ENCODE results near the gene FXYD3. TPM values are rescaled to one million over a fixed set of nuclear protein-coding genes. Genes with fewer than 3 reads are reported as not detected.

FXYD3 gene
- total RNA-seq, 6 experiments from 2014 or later: not detected

DNA sequence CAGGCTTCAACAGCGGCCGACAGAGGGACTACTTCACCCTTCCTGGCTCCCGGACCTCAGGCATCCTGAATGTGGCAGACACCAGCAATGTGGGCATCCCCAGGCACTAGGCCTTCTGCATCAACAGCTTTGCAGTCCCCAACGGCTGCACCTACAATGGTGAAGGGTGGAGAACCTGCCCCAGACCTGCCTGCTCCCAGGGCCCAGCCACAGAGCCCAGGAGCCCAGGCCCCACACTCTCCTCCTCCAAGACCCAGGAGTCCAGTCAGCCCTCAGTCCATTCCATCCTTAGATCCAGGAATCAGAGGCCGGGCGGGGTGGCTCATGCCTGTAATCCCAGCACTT lies 39.6 kb upstream of the FXYD3 start:
- Mint-ChIP-seq H3K4me1 (ENCODE audit: low read depth) (no peaks in the 10 kb centered on the region), H3K27me3 (ENCODE audit: insufficient read depth) (peaks cover 16% of the 10 kb centered on the region), H3K36me3 (ENCODE audit: low read depth) (no peaks in the 10 kb centered on the region), H3K4me3 (no peak overlapping the region), H3K27ac (no peak overlapping the region), H3K9me3 (no peaks in the 10 kb centered on the region)
- TF ChIP-seq, protein P1, sequence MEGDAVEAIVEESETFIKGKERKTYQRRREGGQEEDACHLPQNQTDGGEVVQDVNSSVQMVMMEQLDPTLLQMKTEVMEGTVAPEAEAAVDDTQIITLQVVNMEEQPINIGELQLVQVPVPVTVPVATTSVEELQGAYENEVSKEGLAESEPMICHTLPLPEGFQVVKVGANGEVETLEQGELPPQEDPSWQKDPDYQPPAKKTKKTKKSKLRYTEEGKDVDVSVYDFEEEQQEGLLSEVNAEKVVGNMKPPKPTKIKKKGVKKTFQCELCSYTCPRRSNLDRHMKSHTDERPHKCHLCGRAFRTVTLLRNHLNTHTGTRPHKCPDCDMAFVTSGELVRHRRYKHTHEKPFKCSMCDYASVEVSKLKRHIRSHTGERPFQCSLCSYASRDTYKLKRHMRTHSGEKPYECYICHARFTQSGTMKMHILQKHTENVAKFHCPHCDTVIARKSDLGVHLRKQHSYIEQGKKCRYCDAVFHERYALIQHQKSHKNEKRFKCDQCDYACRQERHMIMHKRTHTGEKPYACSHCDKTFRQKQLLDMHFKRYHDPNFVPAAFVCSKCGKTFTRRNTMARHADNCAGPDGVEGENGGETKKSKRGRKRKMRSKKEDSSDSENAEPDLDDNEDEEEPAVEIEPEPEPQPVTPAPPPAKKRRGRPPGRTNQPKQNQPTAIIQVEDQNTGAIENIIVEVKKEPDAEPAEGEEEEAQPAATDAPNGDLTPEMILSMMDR (IDR thresholded peaks at IDR 0.05): no peak
- DNase-seq: no peak

DNA sequence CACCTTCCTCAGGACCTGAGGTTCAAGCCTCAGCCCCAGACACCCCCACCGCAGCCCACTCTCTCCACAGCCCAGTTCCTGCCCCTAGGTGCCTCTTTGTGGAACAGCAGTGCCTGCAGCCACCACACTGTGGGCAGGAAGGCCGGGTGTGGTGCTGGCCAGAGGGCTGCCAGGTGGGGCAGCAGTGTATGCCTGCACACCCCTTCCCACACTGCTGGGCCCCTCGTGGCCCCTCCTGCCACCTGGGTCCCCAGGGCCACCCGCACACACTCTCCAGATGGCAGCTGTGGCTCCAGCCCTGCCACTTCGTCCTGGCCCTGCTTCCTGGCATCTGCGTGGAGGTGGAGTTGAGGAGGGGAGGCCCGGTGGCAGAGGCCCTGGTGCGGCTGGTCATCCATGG lies 39.0 kb upstream of the FXYD3 start:
- H3K27ac Mint-ChIP-seq: no peak overlapping the region
- H3K27me3 Mint-ChIP-seq (ENCODE audit: insufficient read depth): peaks cover 16% of the 10 kb centered on the region
- H3K4me3 Mint-ChIP-seq: no peak overlapping the region
- H3K36me3 Mint-ChIP-seq (ENCODE audit: low read depth): no peaks in the 10 kb centered on the region
- TF ChIP-seq, protein P1 (IDR thresholded peaks at IDR 0.05): no peak
- H3K9me3 Mint-ChIP-seq: no peaks in the 10 kb centered on the region
- DNase-seq: no peak
- no peaks in the 10 kb centered on the region for H3K4me1 Mint-ChIP-seq (ENCODE audit: low read depth)

DNA sequence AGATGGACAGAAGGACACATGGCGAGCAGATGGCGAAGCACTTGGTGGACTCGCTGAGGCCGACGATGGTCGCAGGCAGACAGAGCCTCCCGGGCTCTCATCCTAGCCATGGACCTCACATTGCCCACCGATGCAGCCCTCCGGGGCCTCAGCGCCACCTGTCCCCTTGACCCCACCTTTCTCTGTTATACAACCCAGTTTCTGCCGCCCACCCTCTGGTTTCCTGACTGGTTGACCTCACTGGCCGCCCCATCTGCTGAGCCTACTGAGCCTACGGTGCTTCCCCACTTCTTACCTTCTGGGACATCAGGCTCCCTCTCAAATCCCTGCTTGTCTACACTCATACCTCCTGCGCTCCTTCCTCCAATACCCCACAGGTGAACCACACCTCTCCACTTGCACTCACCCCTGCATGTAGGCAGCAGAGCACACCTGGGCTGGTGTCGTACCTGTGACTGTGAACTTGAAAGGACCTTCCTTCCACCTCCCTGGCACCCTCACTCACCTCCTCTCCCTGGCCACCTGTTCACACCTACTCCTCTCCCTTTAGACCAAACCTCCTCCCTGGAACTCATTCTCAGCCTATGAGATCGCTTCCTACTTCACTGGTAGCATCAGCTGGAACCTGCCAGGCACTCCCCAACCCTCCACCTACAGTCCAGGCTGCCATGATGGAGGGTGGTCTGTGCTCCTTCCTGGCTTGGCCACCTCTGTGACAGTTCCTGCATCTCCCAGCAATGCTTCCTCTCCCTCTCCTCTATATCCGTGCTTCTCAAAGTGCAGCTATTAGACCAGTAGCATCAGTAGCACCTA lies 38.0 kb upstream of the FXYD3 start:
- Mint-ChIP-seq H3K4me3 (no peak overlapping the region), H3K4me1 (ENCODE audit: low read depth) (no peaks in the 10 kb centered on the region), H3K36me3 (ENCODE audit: low read depth) (no peaks in the 10 kb centered on the region), H3K27ac (no peak overlapping the region), H3K9me3 (peaks cover 3% of the 10 kb centered on the region; the same call in 1 of the 2 replicates), H3K27me3 (ENCODE audit: insufficient read depth) (peaks cover 16% of the 10 kb centered on the region)
- TF ChIP-seq, protein P1 (IDR thresholded peaks at IDR 0.05): no peak
- DNase-seq: no peak

DNA sequence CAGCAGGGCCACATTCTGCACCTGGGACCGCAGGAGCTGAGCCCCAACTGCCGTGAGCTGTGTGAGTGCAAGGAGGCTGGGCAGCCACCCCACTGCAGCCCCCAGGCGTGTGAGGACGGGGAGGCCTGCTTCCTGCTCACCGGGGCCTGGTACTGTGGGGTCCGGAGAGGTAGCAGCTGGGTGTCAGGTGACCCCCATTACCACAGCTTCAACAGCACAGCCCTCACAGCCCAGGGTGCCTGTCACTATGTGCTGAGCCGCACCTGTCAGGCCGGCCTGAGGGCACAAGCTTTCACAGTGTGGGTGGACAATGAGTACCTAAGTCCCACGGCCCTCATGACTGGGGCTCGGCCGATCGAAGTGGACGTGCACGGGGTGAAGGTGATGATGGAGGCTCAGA lies 35.8 kb upstream of the FXYD3 start:
- no peaks in the 10 kb centered on the region for H3K36me3 Mint-ChIP-seq (ENCODE audit: low read depth)
- no peak overlapping the region for H3K4me3 Mint-ChIP-seq

DNA sequence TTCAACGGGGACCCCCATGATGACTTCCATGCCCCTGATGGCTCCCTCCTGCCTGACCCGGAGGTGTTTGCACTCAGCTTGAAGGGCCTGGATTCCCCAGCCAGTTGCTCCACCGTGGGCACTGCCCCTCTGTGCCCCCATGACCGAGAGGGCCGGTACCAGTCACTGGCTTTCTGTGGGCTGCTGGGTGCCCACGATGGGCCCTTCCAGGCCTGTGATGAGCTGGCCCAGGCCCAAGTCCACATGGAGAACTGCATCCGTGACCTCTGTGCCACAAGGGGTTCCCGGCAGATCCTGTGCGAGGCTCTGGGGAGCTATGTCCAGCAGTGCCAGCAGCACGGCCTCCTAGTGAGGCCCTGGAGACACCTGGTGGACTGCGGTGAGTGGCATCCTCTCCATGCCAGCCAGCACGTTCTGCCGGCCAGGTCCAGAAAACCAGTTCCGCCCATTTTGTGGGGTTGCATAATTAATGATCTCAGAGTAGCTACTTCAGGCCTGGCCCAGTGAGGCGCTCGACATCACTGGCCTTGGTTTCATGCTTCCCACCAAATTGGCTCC lies 34.9 kb upstream of the FXYD3 start:
- no peak overlapping the region for H3K4me3 Mint-ChIP-seq
- H3K9me3 Mint-ChIP-seq: peaks cover 4% of the 10 kb centered on the region; the same call in 1 of the 2 replicates
- H3K27ac Mint-ChIP-seq: no peak overlapping the region
- no peaks in the 10 kb centered on the region for H3K4me1 Mint-ChIP-seq (ENCODE audit: low read depth)
- DNase-seq: no peak
- H3K27me3 Mint-ChIP-seq (ENCODE audit: insufficient read depth): peaks cover 15% of the 10 kb centered on the region
- H3K36me3 Mint-ChIP-seq (ENCODE audit: low read depth): no peaks in the 10 kb centered on the region
- TF ChIP-seq, protein P1 (IDR thresholded peaks at IDR 0.05): no peak

More for the DNA sequence above, 35.8 kb upstream of the FXYD3 start:
- DNase-seq: no peak
- TF ChIP-seq, protein P1 (IDR thresholded peaks at IDR 0.05): no peak
- peaks cover 4% of the 10 kb centered on the region; the same call in 1 of the 2 replicates for H3K9me3 Mint-ChIP-seq
- peaks cover 15% of the 10 kb centered on the region for H3K27me3 Mint-ChIP-seq (ENCODE audit: insufficient read depth)
- H3K27ac Mint-ChIP-seq: no peak overlapping the region
- no peaks in the 10 kb centered on the region for H3K4me1 Mint-ChIP-seq (ENCODE audit: low read depth)

All from HFFc6 (cell line).